Liver (tissue), 9 donors: ENCODE data around the gene CENPF. TPM values are rescaled to one million over a fixed set of nuclear protein-coding genes. Genes with fewer than 3 reads are reported as not detected.

Experiments used
- DNase-seq: peaks from one replicate; pipeline ENCODE4 v3.0.0-alpha.2; 2017; ENCODE audit warnings: low spot score
- H3K27ac ChIP-seq, 2 donors: one replicate each; pipeline ENCODE4 v1.7.0; 2013; ENCODE audit warnings: inconsistent platforms in 2 of 2, low read length in 2 of 2, control low read depth in 1 of 2, low read depth in 1 of 2, mild to moderate bottlenecking in 1 of 2
- H3K27me3 ChIP-seq, 4 donors: one replicate each; pipeline versions ENCODE4 v1.6.1 to v1.7.0; 2013; ENCODE audit warnings: low read length in 3 of 4, inconsistent platforms in 1 of 4, mild to moderate bottlenecking in 1 of 4, moderate library complexity in 1 of 4; ENCODE audit not compliant: control insufficient read depth in 4 of 4, insufficient read depth in 4 of 4
- H3K36me3 ChIP-seq, 4 donors: one replicate each; pipeline versions ENCODE4 v1.6.1 to v1.7.0; 2013; ENCODE audit warnings: low read length in 3 of 4, mild to moderate bottlenecking in 3 of 4, low read depth in 1 of 4, moderate library complexity in 1 of 4; ENCODE audit not compliant: control insufficient read depth in 4 of 4, insufficient read depth in 3 of 4
- H3K4me1 ChIP-seq, 4 donors: one replicate each; pipeline versions ENCODE4 v1.6.1 to v1.7.0; 2013; ENCODE audit warnings: low read length in 3 of 4, mild to moderate bottlenecking in 3 of 4, moderate library complexity in 1 of 4; ENCODE audit not compliant: control insufficient read depth in 4 of 4, insufficient read depth in 4 of 4
- H3K4me3 ChIP-seq, 3 donors: one replicate each; pipeline versions ENCODE4 v1.6.1 to v1.7.0; 2013; ENCODE audit warnings: low read length in 3 of 3, control low read depth in 1 of 3, low read depth in 1 of 3, mild to moderate bottlenecking in 1 of 3
- H3K9ac ChIP-seq, 2 donors: one replicate each; pipeline ENCODE4 v1.7.0; 2013; ENCODE audit warnings: low read length in 2 of 2, mild to moderate bottlenecking in 2 of 2, moderate library complexity in 2 of 2, control low read depth in 1 of 2, low read depth in 1 of 2
- H3K9me3 ChIP-seq, 4 donors: one replicate each; pipeline versions ENCODE4 v1.6.1 to v1.7.0; 2013; ENCODE audit warnings: low read length in 3 of 4; ENCODE audit not compliant: control insufficient read depth in 4 of 4
- ATF3 ChIP-seq: IDR thresholded peaks from 2 replicates; pipeline ENCODE4 v1.6.1; 2016; ENCODE audit warnings: antibody characterized with exemption
- CTCF ChIP-seq: fragments of 150-350 bp; IDR thresholded peaks from 2 replicates; pipeline ENCODE4 v1.5.1; 2017; ENCODE audit warnings: improper control_type of control experiment, low read depth, low read length; ENCODE audit not compliant: missing input control
- EGR1 ChIP-seq, 2 donors: IDR thresholded peaks; 2 replicates each; pipeline ENCODE4 v1.6.1; 2016 to 2018; ENCODE audit warnings: antibody characterized with exemption in 2 of 2, low read depth in 2 of 2
- FOXA1 ChIP-seq: IDR thresholded peaks from 2 replicates; pipeline ENCODE4 v1.6.1; 2016; ENCODE audit warnings: antibody characterized with exemption
- GABPA ChIP-seq, 2 donors: IDR thresholded peaks in 1 of 2; conservative IDR thresholded peaks in 1 of 2; 2 replicates each; pipeline ENCODE4 v1.6.1; 2016; ENCODE audit warnings: antibody characterized with exemption in 2 of 2, mild to moderate bottlenecking in 1 of 2, moderate library complexity in 1 of 2
- HNF4A ChIP-seq, 2 donors: conservative IDR thresholded peaks; 2 replicates each; pipeline ENCODE4 v1.6.1; 2016; ENCODE audit warnings: antibody characterized with exemption in 2 of 2, mild to moderate bottlenecking in 2 of 2
- HNF4G ChIP-seq: IDR thresholded peaks from 2 replicates; pipeline ENCODE4 v1.6.1; 2016; ENCODE audit warnings: antibody characterized with exemption
- JUND ChIP-seq, 2 donors: IDR thresholded peaks; 2 replicates each; pipeline ENCODE4 v1.6.1; 2016; ENCODE audit warnings: antibody characterized with exemption in 2 of 2
- MAX ChIP-seq: IDR thresholded peaks from 2 replicates; pipeline ENCODE4 v1.6.1; 2016; ENCODE audit warnings: antibody characterized with exemption
- NR2F2 ChIP-seq: IDR thresholded peaks from 2 replicates; pipeline ENCODE4 v1.6.1; 2016; ENCODE audit warnings: antibody characterized with exemption
- RAD21 ChIP-seq, 2 donors: IDR thresholded peaks; 2 replicates each; pipeline ENCODE4 v1.6.1; 2016; ENCODE audit warnings: antibody characterized with exemption in 2 of 2, mild to moderate bottlenecking in 2 of 2
- REST ChIP-seq: IDR thresholded peaks from 2 replicates; pipeline ENCODE4 v1.6.1; 2016; ENCODE audit warnings: antibody characterized with exemption, mild to moderate bottlenecking
- RXRA ChIP-seq, 2 donors: IDR thresholded peaks; 2 replicates each; pipeline ENCODE4 v1.6.1; 2017 to 2018; ENCODE audit warnings: antibody characterized with exemption in 2 of 2, mild to moderate bottlenecking in 1 of 2
- SP1 ChIP-seq: IDR thresholded peaks from 2 replicates; pipeline ENCODE4 v1.6.1; 2018; ENCODE audit warnings: antibody characterized with exemption, mild to moderate bottlenecking
- TAF1 ChIP-seq: conservative IDR thresholded peaks from 2 replicates; pipeline ENCODE4 v1.6.1; 2016; ENCODE audit warnings: antibody characterized with exemption, mild to moderate bottlenecking
- YY1 ChIP-seq: IDR thresholded peaks from 2 replicates; pipeline ENCODE4 v1.6.1; 2016; ENCODE audit warnings: antibody characterized with exemption, mild to moderate bottlenecking
- ZBTB33 ChIP-seq: IDR thresholded peaks from 2 replicates; pipeline ENCODE4 v1.6.1; 2016; ENCODE audit warnings: antibody characterized with exemption
- WGBS: extraction: QIAGEN DNeasy Blood & Tissue Kit; methylation state at CpG from one replicate; pipeline ENCODE4 v1.1.7; 2013; 5-methylcytosine and 5-hydroxymethylcytosine counted together
- polyA plus RNA-seq, 2 donors: library from polyadenylated mRNA; stranded (reverse) in 1 of 2; unstranded in 1 of 2; fragments of 200-250 nt in 1 of 2; fragments of >200 nt in 1 of 2; fragmentation: Nextera tagmentation in 1 of 2; extraction: Ambion mirVana in 1 of 2; gene quantifications; one replicate each; pipeline versions ENCODE4 v1.2.1 to v1.2.3, GENCODE V29; 2013 to 2015
- total RNA-seq, 2 donors: library from RNA; depleted of rRNA; stranded (reverse); fragments of >200 nt; gene quantifications; one replicate each; pipeline ENCODE4 v1.2.3, GENCODE V29; 2014
- donor health status: healthy.
- donor health status: healthy.
- donor health status: healthy.
- donor health status: healthy.
- donor health status: healthy.

CENPF gene
- total and polyA plus RNA-seq, 4 donors: 0.08 to 47.3 (median 1.5) TPM

- no peaks in the 10 kb centered on the region for H3K9me3 ChIP-seq
Measured at GRCh38 chr1:214645712-214646111, 42.7 kb downstream of the CENPF start.

GRCh38 chr1:214648801-214649200, 45.8 kb downstream of the CENPF start:
- WGBS: 96% methylated on average over 3 of the region's 3 CpGs

More at GRCh38 chr1:214645712-214646111, 42.7 kb downstream of the CENPF start:
- WGBS: 92% methylated on average over 10 of the region's 10 CpGs
- Histone ChIP-seq H3K36me3 (peaks cover 0 to 2% (median 0%) of the 10 kb centered on the region in 4 donors), H3K27me3 (no peaks in the 10 kb centered on the region), H3K9ac (no peak overlapping the region), H3K4me3 (no peak overlapping the region), H3K27ac (no peak overlapping the region), H3K4me1 (no peaks in the 10 kb centered on the region)
- no peak for DNase-seq
- TF ChIP-seq ZBTB33: no peak
- TF ChIP-seq ATF3: no peak

More at GRCh38 chr1:214648801-214649200, 45.8 kb downstream of the CENPF start:
- Histone ChIP-seq H3K4me3 (no peak overlapping the region), H3K4me1 (no peaks in the 10 kb centered on the region), H3K27me3 (no peaks in the 10 kb centered on the region), H3K27ac (no peak overlapping the region), H3K9me3 (no peaks in the 10 kb centered on the region), H3K36me3 (peaks cover 0 to 2% (median 0%) of the 10 kb centered on the region in 4 donors), H3K9ac (no peak overlapping the region)
- no peak for TF ChIP-seq TAF1
- no peak for TF ChIP-seq EGR1 (IDR thresholded peaks at IDR 0.05; ENCODE audit: low read depth in 2 of 2)
- no peak for TF ChIP-seq MAX
- no peak for TF ChIP-seq RXRA (IDR thresholded peaks at IDR 0.05)
- no peak for TF ChIP-seq ZBTB33
- TF ChIP-seq REST: no peak
- TF ChIP-seq HNF4A (conservative IDR thresholded peaks at IDR 0.05): no peak
- no peak for TF ChIP-seq HNF4G
- TF ChIP-seq FOXA1: no peak
- TF ChIP-seq GABPA (IDR thresholded peaks at IDR 0.05 in 1 of 2, conservative IDR thresholded peaks at IDR 0.05 in 1 of 2): no peak
- no peak for TF ChIP-seq SP1
- TF ChIP-seq YY1: no peak
- TF ChIP-seq RAD21 (IDR thresholded peaks at IDR 0.05): no peak
- TF ChIP-seq ATF3: no peak
- no peak for TF ChIP-seq CTCF
- no peak for TF ChIP-seq JUND (IDR thresholded peaks at IDR 0.05)
- TF ChIP-seq NR2F2: no peak
- no peak for DNase-seq
